GM21529 (cell line): ENCODE data around the gene HTR1E.
"Not testable (repeated sequence)": the region's sequence is repeated elsewhere in the genome, so short reads cannot be mapped to it uniquely, and the experiment has no call there.

Experiments
- ATAC-seq: cut with Tn5 transposase; IDR thresholded peaks from one replicate; pipeline ENCODE4 v1.9.1; 2021; ENCODE audit not compliant: unreplicated experiment

The HTR1E gene

DNA sequence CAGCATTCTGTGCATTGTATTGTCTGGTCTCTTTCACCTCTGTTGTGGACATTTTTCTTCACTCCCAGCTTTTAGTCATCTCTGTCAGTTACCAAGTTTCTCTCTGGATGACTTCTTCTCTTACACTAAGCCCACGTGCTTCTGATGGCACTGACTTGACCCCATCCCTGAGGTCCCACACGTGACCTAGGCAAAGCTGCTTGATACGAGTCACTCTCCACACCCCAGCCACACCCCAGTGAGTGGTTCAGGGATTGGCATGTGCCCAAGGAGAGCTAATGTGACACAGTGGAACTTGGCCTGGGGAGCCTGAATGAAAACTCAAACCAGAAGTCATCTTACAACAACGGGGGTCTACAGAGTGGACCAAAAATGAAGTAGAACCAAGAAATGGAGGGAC is 32.2 kb downstream of the HTR1E start:
- ATAC-seq, result no peak

DNA sequence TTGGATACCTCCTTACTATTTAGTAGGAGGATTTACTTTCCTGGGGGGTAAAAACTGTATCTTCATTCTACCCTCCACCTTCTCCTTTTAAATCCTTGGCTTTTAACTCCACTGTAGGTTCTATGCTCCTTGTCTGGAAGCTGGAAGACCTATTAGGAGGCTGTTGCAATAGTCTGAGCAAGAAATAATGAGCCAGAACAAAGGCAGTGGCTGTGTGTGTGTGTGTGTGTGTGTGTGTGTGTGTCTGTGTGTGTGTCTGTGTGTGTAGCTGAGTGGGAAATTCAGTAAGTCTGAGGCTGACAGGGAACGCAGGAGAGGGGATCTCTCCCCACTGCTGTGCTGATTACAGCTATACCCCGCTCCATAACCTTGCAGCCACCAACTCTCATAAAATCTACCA is 35.8 kb downstream of the HTR1E start:
- no peak for ATAC-seq

DNA sequence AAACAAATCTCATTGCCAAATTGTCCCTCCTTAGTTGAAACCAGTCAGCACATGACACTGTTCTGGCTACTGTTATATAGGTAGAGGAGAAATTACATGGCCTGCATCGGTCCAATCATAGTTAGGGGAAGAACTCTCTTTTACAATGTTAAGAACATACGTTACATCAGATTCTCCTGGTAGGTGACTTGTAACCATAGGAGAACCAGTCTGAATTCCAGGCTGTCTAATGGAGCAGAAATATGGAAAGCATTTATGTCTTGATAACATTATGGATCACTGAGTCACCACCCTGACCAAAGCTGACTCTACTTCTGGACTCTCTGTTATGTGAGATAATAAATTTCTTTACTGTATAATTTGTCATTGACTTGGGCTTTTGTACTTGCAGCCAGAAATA is 40.9 kb downstream of the HTR1E start:
- no peak for ATAC-seq

DNA sequence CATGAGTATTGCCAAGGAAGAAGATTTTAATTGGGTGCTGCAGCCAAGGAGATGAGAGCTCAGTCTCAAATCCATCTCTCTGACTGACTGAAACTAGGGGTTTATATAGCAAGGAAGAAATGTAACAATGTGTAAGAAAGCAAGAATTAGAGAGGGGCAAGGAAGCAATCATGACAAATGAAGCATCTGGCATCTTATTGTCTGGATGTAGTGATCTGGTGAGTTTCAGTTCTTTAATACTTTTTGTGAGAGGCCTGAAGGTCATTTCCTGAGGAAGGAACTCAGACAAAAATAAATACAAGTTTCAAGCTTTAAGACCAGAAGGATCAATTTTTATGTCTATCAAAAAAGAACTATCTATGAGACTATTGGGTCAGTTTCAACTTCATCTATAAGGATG is 64.2 kb downstream of the HTR1E start:
- no peak for ATAC-seq

DNA sequence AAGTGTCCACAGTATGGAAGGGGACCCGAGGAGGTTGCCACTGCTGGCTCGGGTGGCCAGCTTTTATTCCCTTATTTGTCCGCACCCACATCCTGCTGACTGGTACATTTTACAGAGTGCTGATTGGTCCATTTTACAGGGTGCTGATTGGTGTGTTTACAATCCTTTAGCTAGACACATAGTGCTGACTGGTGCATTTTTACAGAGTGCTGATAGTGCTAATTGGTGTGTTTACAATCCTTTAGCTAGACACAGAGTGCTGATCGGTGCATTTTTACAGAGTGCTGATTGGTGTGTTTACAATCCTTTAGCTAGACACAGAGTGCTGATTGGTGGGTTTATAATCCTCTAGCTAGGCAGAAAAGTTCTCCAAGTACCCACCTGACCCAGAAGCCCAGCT is 65.1 kb downstream of the HTR1E start:
- not testable (repeated sequence) for ATAC-seq

DNA sequence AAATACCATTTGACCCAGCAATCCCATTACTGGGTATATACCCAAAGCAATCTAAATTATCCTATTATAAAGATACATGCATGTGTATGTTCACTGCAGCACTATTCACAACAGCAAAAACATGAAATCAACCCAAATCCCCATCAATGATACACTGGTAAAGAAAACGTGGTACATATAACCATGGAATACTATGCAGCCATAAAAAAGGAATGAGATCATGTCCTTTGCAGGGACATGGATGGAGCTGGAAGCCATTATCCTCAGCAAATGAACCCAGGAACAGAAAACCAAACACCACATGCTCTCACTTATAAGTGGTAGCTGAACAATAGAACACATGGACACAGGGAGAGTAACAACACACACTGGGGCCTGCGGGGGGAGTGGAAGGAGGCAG is 69.2 kb downstream of the HTR1E start:
- not testable (repeated sequence) for ATAC-seq

DNA sequence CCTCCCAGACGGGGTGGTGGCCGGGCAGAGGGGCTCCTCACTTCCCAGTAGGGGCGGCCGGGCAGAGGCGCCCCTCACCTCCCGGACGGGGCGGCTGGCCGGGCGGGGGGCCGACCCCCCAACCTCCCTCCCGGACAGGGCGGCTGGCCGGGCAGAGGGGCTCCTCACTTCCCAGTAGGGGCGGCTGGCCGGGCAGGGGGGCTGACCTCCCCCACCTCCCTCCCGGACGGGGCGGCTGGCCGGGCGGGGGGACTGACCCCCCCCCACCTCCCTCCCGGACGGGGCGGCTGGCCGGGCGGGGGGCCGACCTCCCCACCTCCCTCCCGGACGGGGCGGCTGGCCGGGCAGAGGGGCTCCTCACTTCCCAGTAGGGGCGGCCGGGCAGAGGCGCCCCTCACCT is 72.3 kb downstream of the HTR1E start:
- ATAC-seq, result not testable (repeated sequence)

DNA sequence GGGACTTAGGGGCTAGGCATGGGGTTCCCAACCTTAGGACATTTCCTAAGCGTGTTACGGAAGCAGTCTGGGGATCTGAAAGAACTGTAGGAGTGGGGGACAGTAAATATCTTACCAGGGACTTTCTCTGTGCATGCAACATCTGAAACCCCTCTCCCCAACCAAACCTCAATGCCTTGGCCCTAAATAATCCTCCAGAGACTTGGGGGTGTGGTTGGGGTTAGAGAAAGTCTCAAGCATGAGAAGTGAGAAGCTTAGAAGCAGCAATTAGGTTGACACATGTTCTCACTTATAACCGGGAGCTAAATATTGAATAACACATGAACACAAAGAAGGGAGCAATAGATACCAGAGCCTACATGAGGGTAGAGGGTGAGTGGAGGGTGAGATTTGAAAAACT is 74.7 kb downstream of the HTR1E start:
- ATAC-seq, result no peak

DNA sequence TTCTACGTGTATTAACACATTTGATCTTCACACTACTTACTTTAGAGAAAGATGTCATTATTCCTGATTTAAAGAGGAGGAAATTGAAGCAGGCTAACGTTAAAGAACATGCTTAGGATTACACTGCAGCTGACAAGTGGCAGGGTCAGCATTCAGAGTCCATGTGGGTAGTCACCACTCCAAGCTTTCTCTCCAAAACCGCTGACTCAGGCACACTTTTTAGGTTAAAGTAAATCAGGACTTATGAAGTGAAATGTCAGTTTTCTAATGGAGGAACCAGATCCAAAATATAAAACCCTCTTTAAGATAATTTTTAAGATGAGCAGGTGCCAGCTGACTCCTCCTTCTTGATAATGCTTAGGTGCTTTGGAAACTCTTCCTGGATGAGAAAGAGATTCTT is 75.4 kb downstream of the HTR1E start:
- no peak for ATAC-seq

DNA sequence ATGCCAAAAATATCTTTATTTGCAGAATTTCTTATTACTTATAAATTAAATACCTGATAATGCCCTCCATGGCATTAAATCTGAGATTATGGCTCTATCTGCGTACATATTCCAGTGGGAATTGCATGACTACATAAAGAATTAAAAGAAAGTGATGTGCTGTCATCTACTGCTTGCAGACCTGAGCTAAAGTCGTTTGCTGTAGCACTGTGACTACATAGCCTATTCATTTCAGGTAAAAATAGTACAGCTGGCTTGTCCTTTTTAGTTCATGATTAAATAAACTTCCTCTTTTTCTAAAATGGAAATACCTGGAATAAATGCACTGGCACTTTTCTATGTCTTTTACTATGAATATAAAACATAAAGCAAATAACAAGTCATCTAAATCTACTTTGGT is 79.4 kb downstream of the HTR1E start:
- no peak for ATAC-seq

DNA sequence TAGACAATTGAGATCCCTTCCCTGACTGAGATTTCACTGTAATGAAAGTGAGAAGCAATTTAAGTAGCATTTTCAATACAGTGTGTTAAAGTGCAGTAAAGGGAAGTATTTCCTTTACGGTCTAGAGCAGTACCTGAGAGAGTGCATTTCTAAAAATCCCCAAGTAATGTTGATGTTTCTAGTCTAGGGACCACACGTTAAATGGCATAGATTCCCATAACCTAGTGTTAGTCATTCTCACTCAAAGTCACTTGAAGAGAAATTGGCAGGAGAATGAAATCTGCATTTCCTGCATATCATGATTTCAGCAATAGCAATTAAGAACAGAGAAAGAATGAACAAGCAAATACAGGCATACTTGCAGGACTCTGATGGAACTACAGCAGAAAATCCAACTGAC is 89.7 kb downstream of the HTR1E start:
- no peak for ATAC-seq

DNA sequence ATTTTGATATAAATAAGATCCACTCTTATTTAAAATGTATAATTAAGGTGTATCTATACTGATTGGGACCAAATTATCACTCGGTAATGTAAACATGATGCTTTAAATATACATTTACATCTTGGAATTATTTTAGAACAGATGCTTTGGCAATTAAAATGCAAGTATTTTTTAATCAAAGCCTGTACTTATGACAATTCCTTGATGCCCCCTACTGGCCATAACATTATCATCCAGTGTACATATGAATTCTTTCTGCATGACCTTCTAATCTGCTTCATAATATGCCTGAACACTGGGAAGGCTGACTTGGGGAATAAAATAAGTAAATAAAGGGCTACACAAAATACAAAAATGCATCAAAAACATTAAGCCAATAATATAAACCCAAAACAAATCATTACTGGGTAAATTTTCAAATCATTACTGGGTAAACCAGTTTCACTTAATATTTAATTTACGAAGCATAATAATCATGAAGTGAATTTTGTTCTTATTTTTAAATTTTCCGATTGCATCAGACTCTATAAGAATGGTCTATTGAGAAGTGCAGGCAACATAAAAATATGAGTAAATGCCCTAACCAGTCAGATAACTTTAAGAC is 92.5 kb downstream of the HTR1E start:
- no peak for ATAC-seq

DNA sequence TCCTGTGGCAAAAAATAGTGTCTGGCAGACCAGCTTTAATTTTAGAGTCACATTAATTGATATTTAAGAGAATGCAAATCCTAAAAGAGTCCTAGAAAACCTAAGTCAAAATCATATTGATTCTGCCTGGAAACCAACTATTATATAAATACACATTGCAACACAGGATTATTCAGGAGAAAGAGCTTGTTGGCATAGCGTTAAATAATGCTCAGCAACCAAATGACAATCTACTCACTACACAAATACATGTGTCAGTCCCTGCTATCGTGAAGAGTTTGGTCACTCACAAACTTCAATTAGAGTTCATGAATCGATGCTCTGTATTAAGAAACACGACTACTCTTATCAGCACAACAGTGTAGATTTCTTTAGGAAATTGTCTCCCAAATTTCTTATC is 103.4 kb downstream of the HTR1E start:
- ATAC-seq, result no peak

DNA sequence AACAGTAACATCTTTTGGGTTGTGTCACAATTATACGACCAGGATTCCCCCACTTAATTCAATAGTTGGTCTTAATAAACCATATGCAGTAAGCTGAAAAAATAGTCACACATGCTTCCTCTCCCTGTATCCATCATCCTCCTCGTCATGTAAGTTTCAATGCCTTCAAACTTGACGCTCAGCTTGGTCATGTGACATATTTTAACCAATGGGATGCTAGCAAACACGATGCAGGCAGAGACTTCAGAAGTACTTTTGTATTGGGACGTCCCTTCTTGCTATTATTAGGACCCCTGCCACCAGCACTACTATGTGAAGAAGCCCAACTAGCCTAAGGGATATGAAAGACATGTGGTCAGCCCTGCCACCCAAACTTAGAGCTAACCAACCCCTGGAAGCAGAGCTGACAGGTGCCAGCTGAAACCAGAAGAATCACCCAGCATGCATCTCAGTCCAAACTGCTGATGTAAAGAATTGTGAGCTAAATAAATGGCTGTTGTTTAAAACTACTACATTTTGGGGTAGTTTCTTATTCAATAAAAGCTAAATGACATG is 108.3 kb downstream of the HTR1E start:
- no peak for ATAC-seq

DNA sequence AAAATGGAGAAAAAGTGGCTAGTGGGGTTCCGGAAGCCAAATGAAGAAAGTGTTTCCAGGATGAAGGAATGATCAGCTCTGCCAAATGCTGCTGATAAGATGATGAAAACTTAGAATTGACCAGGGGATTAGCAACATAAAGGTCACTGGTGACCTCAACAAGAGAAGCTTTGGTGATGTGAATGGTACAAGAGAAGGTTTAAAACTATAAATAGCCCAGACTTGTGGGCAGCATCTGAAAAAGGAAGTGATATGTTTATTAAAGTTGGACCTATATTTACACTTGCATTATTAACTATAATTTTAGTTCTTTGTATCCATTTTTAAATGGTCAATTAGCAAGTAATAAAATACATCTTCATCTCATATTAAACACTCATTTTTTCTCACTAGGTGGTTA is 112.5 kb downstream of the HTR1E start:
- no peak for ATAC-seq

DNA sequence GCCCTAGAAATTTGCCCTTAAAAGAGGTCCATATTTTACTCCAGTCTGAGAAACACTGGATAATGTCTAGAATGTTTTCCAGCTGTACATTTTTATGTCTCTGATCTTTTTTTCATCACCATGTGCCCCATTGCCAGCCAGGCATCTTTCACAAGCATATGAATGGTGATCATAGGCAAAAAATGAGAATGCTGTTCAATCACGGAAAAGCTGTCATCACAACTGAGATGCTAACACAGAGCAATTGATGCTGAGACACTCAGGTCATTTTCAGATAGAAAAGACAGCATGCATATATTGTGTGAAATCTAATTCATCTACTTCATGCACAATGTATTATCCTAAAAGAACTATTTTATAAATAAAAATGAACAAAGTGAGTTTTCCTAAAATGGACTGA is 116.0 kb downstream of the HTR1E start:
- no peak for ATAC-seq

DNA sequence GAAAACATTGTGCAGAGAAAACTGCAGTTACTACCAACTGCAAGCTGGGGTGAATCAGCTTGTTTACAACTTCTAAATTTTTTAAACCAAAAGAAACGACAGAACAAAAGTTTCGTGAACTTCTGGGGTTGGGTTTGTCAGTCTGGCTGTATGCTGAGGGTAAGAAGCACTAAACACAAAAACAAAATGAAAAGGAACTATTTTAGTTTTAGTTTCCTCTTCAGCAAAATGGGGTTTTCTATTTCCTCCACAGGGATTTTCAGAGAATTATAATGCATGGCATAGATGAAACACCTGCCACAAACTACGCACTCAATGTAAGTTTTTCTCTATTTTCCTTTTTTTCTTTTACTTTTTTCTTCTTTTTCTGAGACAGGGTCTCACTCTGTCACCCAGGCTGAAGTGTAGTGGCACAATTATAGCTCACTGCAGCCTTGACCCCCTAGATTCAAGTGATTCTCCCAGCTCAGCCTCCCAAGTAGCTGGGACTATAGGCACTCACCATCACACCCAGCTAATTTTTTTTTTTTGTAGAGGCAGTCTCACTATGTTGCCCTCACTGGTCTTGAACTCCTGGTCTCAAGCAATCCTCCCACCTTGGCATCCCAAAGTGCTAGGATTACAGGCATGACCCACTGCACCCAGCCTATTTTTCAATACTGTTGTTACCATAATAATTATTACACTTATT is 117.0 kb downstream of the HTR1E start:
- ATAC-seq, result no peak

DNA sequence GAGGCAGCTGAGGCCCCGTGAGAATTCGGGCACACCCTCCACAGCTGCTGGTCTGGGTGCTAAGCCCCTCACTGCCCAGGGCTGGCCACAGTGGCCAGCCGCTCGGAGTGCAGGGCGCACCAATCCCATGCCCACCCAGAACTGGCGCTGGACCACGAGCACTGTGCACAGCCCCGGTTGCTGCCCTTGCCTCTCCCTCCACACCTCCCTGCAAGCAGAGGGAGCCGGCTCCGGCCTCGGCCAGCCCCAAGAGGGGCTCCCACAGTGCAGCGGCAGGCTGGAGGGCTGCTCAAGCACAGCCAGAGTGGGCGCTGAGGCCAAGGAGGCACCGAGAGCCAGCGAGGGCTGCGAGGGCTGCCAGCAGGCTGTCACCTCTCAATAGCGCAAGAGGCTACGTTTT is 122.6 kb downstream of the HTR1E start:
- ATAC-seq, result no peak

DNA sequence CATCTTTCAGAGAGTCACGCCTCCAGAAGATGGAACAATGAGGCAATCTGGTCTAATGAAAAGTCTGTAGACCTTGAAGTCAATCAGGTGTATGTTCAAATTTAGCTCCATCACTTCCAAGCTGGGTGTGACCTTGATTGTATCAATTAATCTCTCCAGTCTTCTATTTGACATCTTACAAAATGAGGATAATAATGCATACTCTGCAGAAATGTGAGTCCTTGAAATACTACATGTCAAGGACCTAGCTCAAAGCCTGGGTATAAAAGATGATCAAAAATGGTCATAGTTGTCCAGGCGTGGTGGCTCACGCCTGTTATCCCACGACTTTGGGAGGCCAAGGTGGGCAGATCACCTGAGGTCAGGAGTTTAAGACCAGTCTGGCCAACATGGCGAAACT is 127.8 kb downstream of the HTR1E start:
- ATAC-seq, result no peak
